ENCODE data around the gene BAAT.

Gene BAAT

DNA sequence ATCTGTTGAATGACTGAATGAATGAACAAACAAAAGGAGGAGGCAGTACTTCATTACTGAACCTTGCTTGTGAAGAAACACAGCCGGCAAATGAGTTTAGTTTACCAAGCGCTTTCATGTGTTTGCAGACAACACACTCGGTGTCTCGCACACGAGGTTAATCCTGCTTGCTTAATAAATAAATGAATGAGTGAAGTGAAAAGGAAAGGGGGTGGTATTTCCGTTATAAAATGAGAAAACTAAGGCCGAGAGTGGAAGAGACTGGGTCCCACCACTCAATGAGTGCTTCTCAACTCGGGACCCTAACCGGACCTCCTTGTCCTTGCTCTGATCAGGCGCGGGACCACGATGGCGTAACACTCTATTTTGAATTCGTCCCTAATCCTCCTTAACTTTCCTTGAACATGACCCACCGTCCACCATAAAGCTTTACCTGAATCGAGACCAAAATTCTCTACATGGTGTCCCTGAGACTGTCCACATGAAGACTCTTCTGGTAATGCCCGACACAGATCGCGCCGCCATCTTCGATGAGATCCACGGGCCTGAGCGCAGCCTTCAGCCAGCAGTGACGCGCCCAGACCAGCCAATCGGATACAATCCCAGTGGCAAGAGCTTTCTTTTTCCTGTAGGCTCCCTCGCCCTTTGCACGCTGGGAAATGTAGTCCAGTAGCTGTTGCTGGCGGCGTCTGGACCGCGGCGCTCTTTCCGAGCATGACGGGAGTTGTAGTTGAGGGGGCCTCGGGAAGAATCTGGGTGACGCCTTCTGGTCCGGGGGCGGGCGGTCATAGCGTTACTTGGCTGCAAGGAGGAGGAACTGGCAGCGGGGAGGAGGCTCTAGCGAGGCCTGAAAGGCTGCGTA lies 13.5 kb upstream of the BAAT start, which contains the start of the genes MRPL50 and ZNF189:
MRPL50 (minus strand) TSS at position 551 of the 862 bp plus-strand sequence; CDS start at position 525, 26 bp downstream.
ZNF189 (plus strand) TSS at position 784 of the 862 bp plus-strand sequence. CDS start 306 bp downstream, outside the sequence.
- peak; percentile 100 for DNase-seq

DNA sequence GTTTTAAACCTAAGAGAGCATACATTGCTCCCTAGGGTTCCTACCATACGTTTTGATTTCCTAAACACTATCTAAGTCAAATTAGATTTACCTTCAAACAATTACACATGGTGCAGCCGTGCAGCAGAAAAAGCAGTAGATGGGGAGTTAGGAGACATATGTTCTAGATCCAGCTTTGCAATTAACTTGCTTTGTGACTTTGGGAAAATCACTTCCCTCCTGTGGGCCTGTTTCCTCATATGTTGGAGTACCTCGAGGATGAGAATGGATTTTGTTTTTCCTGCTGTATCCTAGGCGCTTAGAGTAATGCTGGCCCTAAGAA lies 12.9 kb upstream of the BAAT start:
- peak; percentile 9 for DNase-seq

GRCh38 chr9:101394687-101395086 lies 9.9 kb upstream of the BAAT start:
- no peak for DNase-seq

- DNase-seq = no peak
Measured at GRCh38 chr9:101393135-101393534, 8.3 kb upstream of the BAAT start.

- no peak for DNase-seq
Measured at GRCh38 chr9:101388507-101388993, 3.7 kb upstream of the BAAT start.

DNA sequence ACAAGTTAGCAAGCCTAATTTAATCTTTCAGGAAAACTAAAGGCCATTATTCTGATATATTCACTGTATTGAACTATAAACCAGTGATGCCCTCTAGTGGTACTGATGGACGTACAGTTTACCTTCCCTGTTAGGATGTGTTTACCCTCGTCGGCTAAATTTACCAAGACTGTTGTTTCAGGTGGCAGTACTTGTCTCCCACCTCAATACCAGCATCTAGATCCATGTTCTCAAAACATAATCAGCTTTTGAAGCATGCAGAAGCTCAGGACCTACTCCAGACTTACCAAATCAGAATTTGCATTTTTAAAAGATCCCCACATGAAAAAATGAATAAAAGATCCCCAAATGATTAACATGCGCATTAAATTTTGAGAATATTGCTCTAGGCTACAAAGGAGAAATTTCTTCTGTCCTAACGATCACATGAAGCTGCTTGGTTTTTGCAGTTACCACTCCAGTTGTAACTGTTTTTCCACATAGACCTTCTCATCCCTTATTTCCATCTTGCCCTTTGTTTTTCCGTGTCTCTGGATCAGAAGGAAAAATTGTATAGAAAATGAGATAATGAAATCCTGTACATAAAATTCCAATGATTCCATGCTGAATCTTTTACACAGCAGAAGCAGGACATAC lies 3.2 kb upstream of the BAAT start:
- DNase-seq = peak; percentile 44

DNA sequence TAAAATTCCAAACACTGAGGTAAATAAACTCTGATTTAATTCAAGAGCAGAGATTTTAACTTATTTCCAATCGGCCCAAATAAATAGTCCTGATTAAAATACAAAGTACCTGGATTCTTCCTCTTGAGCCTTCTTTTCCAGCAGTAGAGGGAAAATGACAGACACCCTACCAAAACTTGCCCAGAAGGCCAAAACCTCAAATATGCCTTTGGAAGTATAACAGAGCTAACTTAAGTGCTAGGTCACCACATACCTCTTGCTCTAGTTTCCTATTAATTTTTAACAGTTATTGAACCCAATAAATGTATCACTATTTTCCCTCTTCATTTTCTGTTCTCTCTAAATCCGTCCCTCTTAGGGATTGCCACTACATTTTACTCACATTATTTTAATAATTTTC lies 1.4 kb downstream of the BAAT start:
- no peak for DNase-seq

GRCh38 chr9:101381833-101382342 lies 2.9 kb downstream of the BAAT start:
- no peak for DNase-seq

- no peak for DNase-seq
Measured at GRCh38 chr9:101381118-101381517, 3.7 kb downstream of the BAAT start.

- no peak for DNase-seq
Measured at GRCh38 chr9:101380295-101380694, 4.5 kb downstream of the BAAT start.

- peak; percentile 14 for DNase-seq
Measured at GRCh38 chr9:101376111-101376848, 8.5 kb downstream of the BAAT start.

DNA sequence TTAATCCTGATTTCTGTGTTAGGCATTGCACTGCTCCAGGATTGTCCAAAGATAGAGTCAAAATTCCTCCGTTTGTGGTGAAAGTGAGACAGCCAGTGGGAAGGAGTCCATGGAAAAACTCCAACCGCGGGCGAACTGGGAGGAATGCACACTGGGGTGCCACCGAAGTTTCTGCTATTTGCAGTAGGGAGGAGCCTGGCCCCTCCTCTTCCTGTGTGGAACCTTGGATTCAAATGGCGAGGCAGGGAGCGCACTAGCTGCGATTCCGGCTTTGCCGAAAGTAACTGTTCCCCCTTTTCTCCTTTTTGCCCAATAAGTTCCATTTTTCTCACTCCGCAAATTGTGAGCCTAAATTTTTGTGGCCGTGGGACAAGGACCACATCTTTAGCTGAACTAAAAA lies 9.3 kb downstream of the BAAT start:
- DNase-seq = no peak

DNA sequence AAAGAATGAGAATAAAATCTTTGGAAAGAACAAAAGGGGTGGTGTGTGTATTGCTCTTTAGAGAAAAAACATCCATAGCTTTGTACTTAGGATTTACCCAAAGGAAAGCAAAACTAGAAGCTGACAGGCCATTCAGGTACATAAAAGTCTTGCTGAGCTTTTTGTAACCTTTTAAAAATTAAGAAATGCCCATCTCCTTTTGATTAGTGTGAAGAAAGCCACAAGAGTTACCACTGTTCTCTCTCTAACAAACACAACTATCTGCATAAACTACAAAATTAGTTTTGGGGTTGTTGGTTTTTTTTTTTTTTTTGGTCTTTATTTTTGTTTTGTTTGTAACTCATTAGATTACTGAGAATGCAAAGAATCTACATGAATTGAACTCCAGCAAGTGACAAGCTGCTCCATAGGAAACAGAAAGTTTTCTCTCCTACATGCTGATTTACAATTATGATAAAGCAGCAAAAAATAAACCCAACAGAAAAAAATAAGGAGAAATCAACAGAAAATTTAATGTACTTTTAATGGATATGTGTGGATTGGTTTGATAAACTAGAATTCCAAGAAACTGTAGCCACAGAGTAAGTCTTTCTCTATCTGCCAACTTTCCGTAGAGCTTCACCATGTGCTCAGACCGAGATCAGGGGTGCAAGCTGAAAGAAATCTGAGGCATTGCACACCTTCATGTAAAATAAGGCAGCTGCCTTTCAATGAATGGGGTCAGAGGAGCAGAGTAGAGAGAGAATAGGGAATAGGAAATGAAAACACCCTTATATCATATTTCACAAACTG lies 12.3 kb downstream of the BAAT start:
- DNase-seq = no peak

GRCh38 chr9:101371813-101372212 lies 13.0 kb downstream of the BAAT start:
- no peak for DNase-seq

DNA sequence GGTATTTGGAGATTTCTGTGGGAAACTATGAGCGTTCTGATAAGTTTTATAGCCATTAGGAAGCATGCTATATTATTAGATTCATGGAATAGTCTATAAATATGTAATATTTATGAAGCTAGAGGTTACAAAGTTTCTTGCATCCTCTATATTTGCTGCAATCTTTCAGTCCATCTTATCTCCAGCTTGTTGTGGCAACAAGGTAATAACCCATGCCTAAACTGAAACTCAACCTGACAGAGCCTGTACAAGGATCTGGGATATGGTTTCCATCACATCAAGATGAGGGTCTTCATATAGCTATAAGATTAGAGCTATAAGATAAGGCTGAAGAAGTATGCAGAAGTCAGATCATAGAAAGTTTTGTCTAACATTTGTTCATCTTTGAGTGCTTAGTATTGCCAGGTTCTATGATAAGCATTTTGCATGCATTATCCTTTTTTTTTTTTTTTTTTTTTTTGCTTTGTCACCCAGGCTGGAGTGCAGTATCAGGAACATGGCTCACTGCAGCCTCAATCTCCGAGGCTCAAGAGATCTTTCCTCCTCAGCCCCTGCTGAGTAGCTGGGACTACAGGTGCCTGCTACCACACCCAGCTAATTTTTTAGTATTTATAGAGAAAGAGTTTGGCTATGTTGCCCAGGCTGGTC lies 14.8 kb downstream of the BAAT start:
- no peak for DNase-seq

GRCh38 chr9:101369286-101369685 lies 15.5 kb downstream of the BAAT start:
- DNase-seq = no peak

DNA sequence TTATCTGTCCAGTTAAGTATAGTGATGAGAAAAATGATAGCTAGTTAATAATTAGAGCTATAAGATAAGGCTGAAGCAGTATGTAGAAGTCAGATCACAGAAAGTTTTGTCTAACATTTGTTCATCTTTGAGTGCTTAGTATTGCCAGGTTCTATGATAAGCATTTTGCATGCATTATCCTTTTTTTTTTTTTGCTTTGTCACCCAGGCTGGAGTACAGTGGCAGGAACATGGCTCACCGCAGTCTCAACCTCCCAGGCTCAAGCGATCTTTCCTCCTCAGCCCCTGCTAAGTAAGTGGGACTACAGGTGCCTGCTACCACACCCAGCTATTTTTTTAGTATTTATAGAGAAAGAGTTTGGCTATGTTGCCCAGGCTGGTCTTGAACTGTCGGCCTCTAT lies 17.5 kb downstream of the BAAT start:
- DNase-seq = no peak

DNA sequence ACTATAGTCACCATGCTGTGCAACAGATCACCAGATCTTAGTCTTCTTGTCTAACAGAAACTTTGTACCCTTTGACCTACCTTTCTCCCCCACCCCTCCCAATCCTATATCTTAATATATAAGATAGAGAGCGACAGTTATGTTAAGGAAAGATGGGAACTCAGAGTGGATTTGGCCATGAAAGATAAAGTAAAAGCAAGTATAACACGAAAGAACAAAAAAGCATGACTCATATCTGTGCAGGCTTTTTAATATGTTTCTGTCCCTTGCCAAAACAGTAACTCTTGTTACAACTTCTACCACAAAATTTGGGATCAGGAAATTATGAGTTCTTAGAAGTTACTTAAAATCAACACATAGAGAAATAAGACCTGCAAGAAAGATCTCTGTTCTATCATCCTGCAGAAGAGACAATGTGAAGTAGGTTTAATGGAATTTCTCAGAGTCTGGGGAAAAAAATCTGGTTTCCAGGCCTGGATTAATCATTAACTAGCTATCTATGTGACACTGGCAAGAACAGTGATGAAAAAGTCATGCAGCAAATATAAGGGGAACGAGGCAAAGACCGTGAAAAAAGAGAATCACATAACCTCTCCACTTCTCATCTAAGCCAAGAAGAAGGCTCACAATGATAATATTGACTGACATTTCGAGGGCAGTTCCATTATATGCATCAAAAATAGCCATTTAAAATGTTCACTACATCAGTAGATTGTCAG lies 18.6 kb downstream of the BAAT start:
- DNase-seq = no peak

DNA sequence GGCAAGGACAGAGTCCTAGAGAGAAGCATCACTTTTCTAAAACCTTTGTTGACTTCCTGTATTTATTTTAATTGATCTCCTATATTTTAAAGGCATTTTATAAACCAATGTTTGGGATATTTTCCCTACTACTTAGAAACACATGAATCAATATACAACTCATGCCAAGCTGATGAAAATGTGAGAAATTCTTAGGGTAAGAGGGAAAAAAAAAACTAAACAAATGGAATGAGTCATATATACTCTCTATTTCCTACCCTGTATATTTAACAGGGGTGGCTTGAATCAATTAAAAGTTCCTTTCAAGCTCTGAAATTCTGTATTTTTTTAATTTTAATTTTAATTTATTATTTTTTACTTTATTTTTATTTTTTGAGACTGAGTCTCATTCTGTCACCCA lies 19.6 kb downstream of the BAAT start:
- no peak for DNase-seq

DNA sequence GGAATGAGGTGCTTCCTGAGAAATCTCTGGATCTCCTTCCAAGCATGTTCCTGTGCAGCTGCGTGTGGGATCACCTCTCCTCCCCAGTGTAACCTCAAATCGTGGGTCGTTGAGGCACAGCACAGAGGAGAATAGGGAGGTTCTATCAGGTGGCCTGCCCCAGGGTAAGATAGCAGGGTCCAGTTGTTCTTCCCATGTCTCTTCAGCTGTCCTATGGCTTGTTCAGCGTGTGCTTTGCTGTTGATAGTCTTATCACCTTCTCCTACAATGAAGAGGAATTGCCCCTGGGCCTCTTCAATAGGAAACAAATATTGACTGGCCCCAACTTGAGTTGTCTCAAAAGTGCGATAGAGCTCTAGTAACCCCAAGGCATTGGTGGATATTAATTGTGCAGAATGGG lies 22.4 kb downstream of the BAAT start:
- no peak for DNase-seq

GRCh38 chr9:101360647-101361046 lies 24.2 kb downstream of the BAAT start:
- no peak for DNase-seq
